Neural cell (in vitro differentiated cells): ENCODE results near the gene STKLD1.

Experiments used
- EP300 ChIP-seq: fragments of 450-650 bp; conservative IDR thresholded peaks from 2 replicates; pipeline ENCODE4 v1.6.1; 2014; ENCODE audit warnings: antibody characterized with exemption, mild to moderate bottlenecking, moderate library complexity; ENCODE audit not compliant: poor library complexity, severe bottlenecking
- EZH2 ChIP-seq: fragments of 200-600, 300-800 bp; shearing (Covaris generic), sonication (generic); IDR thresholded peaks from 2 replicates; pipeline ENCODE4 v1.6.1; 2014; ENCODE audit warnings: antibody characterized with exemption, low read length, borderline replicate concordance, mild to moderate bottlenecking; ENCODE audit not compliant: insufficient read depth, poor library complexity, severe bottlenecking
- MXI1 ChIP-seq: fragments of 450-650 bp; conservative IDR thresholded peaks from 2 replicates; pipeline ENCODE4 v1.6.1; 2014; ENCODE audit warnings: antibody characterized with exemption, mild to moderate bottlenecking; ENCODE audit not compliant: poor library complexity, severe bottlenecking
- POLR2AphosphoS5 ChIP-seq: IDR thresholded peaks from 2 replicates; pipeline ENCODE4 v1.6.1; 2012
- RAD21 ChIP-seq: fragments of 450-650 bp; conservative IDR thresholded peaks from 2 replicates; pipeline ENCODE4 v1.6.1; 2014; ENCODE audit warnings: antibody characterized with exemption, mild to moderate bottlenecking, moderate library complexity
- SMC3 ChIP-seq: fragments of 450-650 bp; conservative IDR thresholded peaks from 2 replicates; pipeline ENCODE4 v1.6.1; 2014; ENCODE audit warnings: antibody characterized with exemption, mild to moderate bottlenecking, moderate library complexity; ENCODE audit not compliant: poor library complexity
- TAF1 ChIP-seq: IDR thresholded peaks from 2 replicates; pipeline ENCODE4 v1.6.1; 2012; ENCODE audit warnings: low read depth
- TF ChIP-seq, protein P1 (sequence below): fragments of 450-650 bp; IDR thresholded peaks from 2 replicates; pipeline ENCODE4 v1.5.1; 2014; ENCODE audit warnings: antibody characterized with exemption, mild to moderate bottlenecking, moderate library complexity; ENCODE audit not compliant: poor library complexity, severe bottlenecking
- TF ChIP-seq, protein P2 (sequence below): IDR thresholded peaks from 2 replicates; pipeline ENCODE4 v1.6.1; 2012; ENCODE audit warnings: borderline replicate concordance

DNA sequence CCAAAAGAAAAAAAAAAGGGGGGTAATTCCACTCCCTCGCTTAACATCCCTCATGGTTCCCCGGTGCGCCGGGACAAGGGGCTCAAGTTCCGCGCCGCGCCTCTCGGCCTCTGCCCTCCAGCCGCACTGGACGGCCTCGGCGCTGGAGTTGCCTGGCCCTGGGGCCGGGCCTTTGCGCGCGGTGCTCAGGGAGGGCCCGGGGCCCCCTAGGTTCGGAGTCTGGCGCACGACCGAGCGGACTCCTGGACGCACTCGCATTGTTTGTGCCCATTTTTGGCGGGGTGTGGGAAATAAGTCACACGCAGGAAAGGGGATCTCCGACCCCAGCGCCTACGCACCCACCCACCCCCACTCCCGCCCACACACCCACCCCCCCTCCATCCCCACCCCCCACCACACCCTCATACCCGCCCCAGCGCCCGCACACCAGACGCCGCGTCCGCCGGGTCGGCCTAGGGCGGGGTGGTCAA is 28.6 kb upstream of the STKLD1 start:
- TF ChIP-seq, protein P1, sequence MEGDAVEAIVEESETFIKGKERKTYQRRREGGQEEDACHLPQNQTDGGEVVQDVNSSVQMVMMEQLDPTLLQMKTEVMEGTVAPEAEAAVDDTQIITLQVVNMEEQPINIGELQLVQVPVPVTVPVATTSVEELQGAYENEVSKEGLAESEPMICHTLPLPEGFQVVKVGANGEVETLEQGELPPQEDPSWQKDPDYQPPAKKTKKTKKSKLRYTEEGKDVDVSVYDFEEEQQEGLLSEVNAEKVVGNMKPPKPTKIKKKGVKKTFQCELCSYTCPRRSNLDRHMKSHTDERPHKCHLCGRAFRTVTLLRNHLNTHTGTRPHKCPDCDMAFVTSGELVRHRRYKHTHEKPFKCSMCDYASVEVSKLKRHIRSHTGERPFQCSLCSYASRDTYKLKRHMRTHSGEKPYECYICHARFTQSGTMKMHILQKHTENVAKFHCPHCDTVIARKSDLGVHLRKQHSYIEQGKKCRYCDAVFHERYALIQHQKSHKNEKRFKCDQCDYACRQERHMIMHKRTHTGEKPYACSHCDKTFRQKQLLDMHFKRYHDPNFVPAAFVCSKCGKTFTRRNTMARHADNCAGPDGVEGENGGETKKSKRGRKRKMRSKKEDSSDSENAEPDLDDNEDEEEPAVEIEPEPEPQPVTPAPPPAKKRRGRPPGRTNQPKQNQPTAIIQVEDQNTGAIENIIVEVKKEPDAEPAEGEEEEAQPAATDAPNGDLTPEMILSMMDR, result no peak
- TF ChIP-seq EZH2 (no peak), EP300 (no peak), TAF1 (no peak), RAD21 (no peak), POLR2AphosphoS5 (no peak), SMC3 (no peak), MXI1 (no peak)
- TF ChIP-seq, protein P2, sequence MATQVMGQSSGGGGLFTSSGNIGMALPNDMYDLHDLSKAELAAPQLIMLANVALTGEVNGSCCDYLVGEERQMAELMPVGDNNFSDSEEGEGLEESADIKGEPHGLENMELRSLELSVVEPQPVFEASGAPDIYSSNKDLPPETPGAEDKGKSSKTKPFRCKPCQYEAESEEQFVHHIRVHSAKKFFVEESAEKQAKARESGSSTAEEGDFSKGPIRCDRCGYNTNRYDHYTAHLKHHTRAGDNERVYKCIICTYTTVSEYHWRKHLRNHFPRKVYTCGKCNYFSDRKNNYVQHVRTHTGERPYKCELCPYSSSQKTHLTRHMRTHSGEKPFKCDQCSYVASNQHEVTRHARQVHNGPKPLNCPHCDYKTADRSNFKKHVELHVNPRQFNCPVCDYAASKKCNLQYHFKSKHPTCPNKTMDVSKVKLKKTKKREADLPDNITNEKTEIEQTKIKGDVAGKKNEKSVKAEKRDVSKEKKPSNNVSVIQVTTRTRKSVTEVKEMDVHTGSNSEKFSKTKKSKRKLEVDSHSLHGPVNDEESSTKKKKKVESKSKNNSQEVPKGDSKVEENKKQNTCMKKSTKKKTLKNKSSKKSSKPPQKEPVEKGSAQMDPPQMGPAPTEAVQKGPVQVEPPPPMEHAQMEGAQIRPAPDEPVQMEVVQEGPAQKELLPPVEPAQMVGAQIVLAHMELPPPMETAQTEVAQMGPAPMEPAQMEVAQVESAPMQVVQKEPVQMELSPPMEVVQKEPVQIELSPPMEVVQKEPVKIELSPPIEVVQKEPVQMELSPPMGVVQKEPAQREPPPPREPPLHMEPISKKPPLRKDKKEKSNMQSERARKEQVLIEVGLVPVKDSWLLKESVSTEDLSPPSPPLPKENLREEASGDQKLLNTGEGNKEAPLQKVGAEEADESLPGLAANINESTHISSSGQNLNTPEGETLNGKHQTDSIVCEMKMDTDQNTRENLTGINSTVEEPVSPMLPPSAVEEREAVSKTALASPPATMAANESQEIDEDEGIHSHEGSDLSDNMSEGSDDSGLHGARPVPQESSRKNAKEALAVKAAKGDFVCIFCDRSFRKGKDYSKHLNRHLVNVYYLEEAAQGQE, result no peak
